CD14-positive monocyte (primary cell): ENCODE data around the gene GLI1. TPM values are rescaled to one million over a fixed set of nuclear protein-coding genes. Genes with fewer than 3 reads are reported as not detected.
"Not testable (repeated sequence)": the region's sequence is repeated elsewhere in the genome, so short reads cannot be mapped to it uniquely, and the experiment has no call there.

Source experiments
- DNase-seq, 3 donors: peaks; one replicate each; pipeline ENCODE4 v3.0.0-alpha.2; 2011 to 2022
- H2AFZ ChIP-seq: 2 replicates; pipeline ENCODE4 v1.6.0; 2012; ENCODE audit warnings: mild to moderate bottlenecking, low read depth, low read length, inconsistent platforms; ENCODE audit not compliant: insufficient read depth, poor library complexity, severe bottlenecking
- H3K27ac ChIP-seq, 2 donors: 1 replicate in 1 of 2; 2 replicates in 1 of 2; pipeline ENCODE4 v1.5.1; 2012 to 2013; ENCODE audit warnings: low read length in 2 of 2, control low read depth in 1 of 2, inconsistent platforms in 1 of 2, low read depth in 1 of 2, mild to moderate bottlenecking in 1 of 2
- H3K27me3 ChIP-seq, 2 donors: one replicate each; pipeline versions ENCODE4 v1.6.0 to v1.6.1; 2011 to 2013; ENCODE audit warnings: low read length in 2 of 2; ENCODE audit not compliant: control insufficient read depth in 2 of 2, insufficient read depth in 2 of 2
- H3K36me3 ChIP-seq, 2 donors: replicated peaks in 1 of 2; 1 replicate in 1 of 2; 2 replicates in 1 of 2; pipeline versions ENCODE4 v1.5.1 to v1.6.1; 2012 to 2013; ENCODE audit warnings: low read length in 2 of 2, control low read depth in 1 of 2, inconsistent platforms in 1 of 2, mild to moderate bottlenecking in 1 of 2; ENCODE audit not compliant: insufficient read depth in 2 of 2, control insufficient read depth in 1 of 2
- H3K4me1 ChIP-seq, 2 donors: 1 replicate in 1 of 2; 2 replicates in 1 of 2; pipeline versions ENCODE4 v1.5.1 to v1.6.1; 2012 to 2013; ENCODE audit warnings: low read length in 2 of 2, control low read depth in 1 of 2, inconsistent platforms in 1 of 2, mild to moderate bottlenecking in 1 of 2, moderate library complexity in 1 of 2; ENCODE audit not compliant: insufficient read depth in 2 of 2, control insufficient read depth in 1 of 2
- H3K4me2 ChIP-seq: replicated peaks from 2 replicates; pipeline ENCODE3; 2012; ENCODE audit warnings: low read length, moderate library complexity, mild to moderate bottlenecking; ENCODE audit not compliant: poor library complexity, severe bottlenecking; ENCODE audit errors: extremely low read depth
- H3K4me3 ChIP-seq, 3 experiments: fragments of 200-600 bp in 1 of 3; sonication (generic) in 1 of 3; replicated peaks in 1 of 3; 1 replicate in 2 of 3; 2 replicates in 1 of 3; pipeline ENCODE4 v1.5.1; 2011 to 2013; ENCODE audit warnings: low read length in 3 of 3, mild to moderate bottlenecking in 3 of 3, control low read depth in 2 of 3, low read depth in 2 of 3, inconsistent platforms in 1 of 3, moderate library complexity in 1 of 3
- H3K79me2 ChIP-seq: 2 replicates; pipeline ENCODE4 v1.6.0; 2012; ENCODE audit warnings: mild to moderate bottlenecking, control low read depth, inconsistent platforms, low read length, moderate library complexity; ENCODE audit not compliant: insufficient read depth
- H3K9ac ChIP-seq: 2 replicates; pipeline ENCODE4 v1.6.0; 2017; ENCODE audit warnings: low read length, mild to moderate bottlenecking; ENCODE audit not compliant: insufficient read depth, poor library complexity, severe bottlenecking
- H3K9me3 ChIP-seq, 2 donors: replicated peaks in 1 of 2; 1 replicate in 1 of 2; 2 replicates in 1 of 2; pipeline versions ENCODE4 v1.5.1 to v1.6.1; 2012 to 2013; ENCODE audit warnings: low read length in 2 of 2, control low read depth in 1 of 2; ENCODE audit not compliant: control insufficient read depth in 1 of 2, insufficient read depth in 1 of 2
- H4K20me1 ChIP-seq: 2 replicates; pipeline ENCODE4 v1.6.0; 2012; ENCODE audit warnings: mild to moderate bottlenecking, low read length, control low read depth, moderate library complexity; ENCODE audit not compliant: insufficient read depth
- H3K27ac Mint-ChIP-seq, 7 donors: one replicate each; pipeline ENCODE4 v1.8.0; 2020; ENCODE audit warnings: mild to moderate bottlenecking in 7 of 7, mixed read lengths in 7 of 7, moderate library complexity in 6 of 7, inconsistent platforms in 2 of 7
- H3K27me3 Mint-ChIP-seq, 3 donors: one replicate each; pipeline ENCODE4 v1.8.0; 2021 to 2022; ENCODE audit warnings: low read depth in 3 of 3, mild to moderate bottlenecking in 3 of 3, mixed read lengths in 3 of 3, moderate library complexity in 3 of 3, inconsistent platforms in 1 of 3
- H3K36me3 Mint-ChIP-seq, 2 donors: one replicate each; pipeline ENCODE4 v1.8.0; 2020; ENCODE audit warnings: mixed read lengths in 2 of 2, inconsistent platforms in 1 of 2, mild to moderate bottlenecking in 1 of 2
- H3K4me1 Mint-ChIP-seq: one replicate; pipeline ENCODE4 v1.8.0; 2020; ENCODE audit warnings: mild to moderate bottlenecking, mixed read lengths
- H3K4me3 Mint-ChIP-seq, 2 donors: one replicate each; pipeline ENCODE4 v1.8.0; 2020; ENCODE audit warnings: mild to moderate bottlenecking in 2 of 2, mixed read lengths in 2 of 2, moderate library complexity in 1 of 2
- H3K9me3 Mint-ChIP-seq, 7 donors: one replicate each; pipeline ENCODE4 v1.8.0; 2020 to 2022; ENCODE audit warnings: mixed read lengths in 7 of 7, mild to moderate bottlenecking in 6 of 7, moderate library complexity in 6 of 7, inconsistent platforms in 2 of 7
- WGBS: methylation state at CpG from one replicate; pipeline ENCODE4 v1.1.5; 2013; ENCODE audit warnings: missing lambda C conversion rate; ENCODE audit not compliant: insufficient coverage; 5-methylcytosine and 5-hydroxymethylcytosine counted together
- intact Hi-C, 2 donors: fragments of 100-400 bp; cut with micrococcal nuclease; formaldehyde crosslinking; loops; one replicate each; pipeline versions ENCODE4 v1.15.0 to v1.15.1; 2023
- polyA plus RNA-seq, 3 donors: library from polyadenylated mRNA; depleted of rRNA in 1 of 3; unstranded in 2 of 3; stranded (reverse) in 1 of 3; fragments of 300-500 nt in 2 of 3; fragments of >200 nt in 1 of 3; fragmentation: Illumina TruSeq in 2 of 3; gene quantifications; 1 replicate in 2 of 3; 2 replicates in 1 of 3; pipeline ENCODE4 v1.2.3, GENCODE V29; 2012 to 2021
- TF ChIP-seq, protein P1 (sequence below): fragments of 200-600 bp; IDR thresholded peaks from one replicate; pipeline ENCODE4 v1.8.0; 2022; ENCODE audit warnings: antibody characterized with exemption, mild to moderate bottlenecking

Gene GLI1
- polyA plus RNA-seq, 3 donors = 0.05 TPM; not detected in 2

- Histone ChIP-seq H3K4me1 (peaks cover 14% of the 10 kb centered on the region in 2 donors), H3K79me2 (peaks cover 29% of the 10 kb centered on the region), H3K36me3 (peaks cover 72 to 90% of the 10 kb centered on the region in 2 donors), H4K20me1 (peaks cover 48% of the 10 kb centered on the region)
- H3K36me3 Mint-ChIP-seq = peaks cover 81 to 90% of the 10 kb centered on the region in 2 donors
- H3K4me3 ChIP-seq, H3K27me3 ChIP-seq, H3K4me2 ChIP-seq, H2AFZ ChIP-seq, DNase-seq, H3K4me3 Mint-ChIP-seq, H3K9ac ChIP-seq, H3K27ac ChIP-seq, H3K27me3 Mint-ChIP-seq, H3K9me3 ChIP-seq, H3K9me3 Mint-ChIP-seq, intact Hi-C loops: not testable (repeated sequence)
- H3K27ac Mint-ChIP-seq = peak overlapping the region in 2 of 7 donors; percentile 37 to 46
- H3K4me1 Mint-ChIP-seq = peaks cover 17% of the 10 kb centered on the region
- 94% methylated on average over 4 of the region's 9 CpGs for WGBS
Observed at GRCh38 chr12:57514246-57514645, 54.7 kb downstream of the GLI1 start.

GRCh38 chr12:57514720-57515407 lies 55.3 kb downstream of the GLI1 start:
- no peak overlapping the region for H3K4me3 Mint-ChIP-seq
- DNase-seq = no peak
- H3K27ac Mint-ChIP-seq = peak overlapping the region in 3 of 7 donors; percentile 28 to 60 (median 46)
- Histone ChIP-seq H3K9me3 (no peaks in the 10 kb centered on the region), H2AFZ (no peak overlapping the region), H3K9ac (no peak overlapping the region), H3K4me3 (no peak overlapping the region), H3K27me3 (no peaks in the 10 kb centered on the region), H4K20me1 (peaks cover 54% of the 10 kb centered on the region), H3K36me3 (peaks cover 68 to 83% of the 10 kb centered on the region in 2 donors), H3K4me2 (no peak overlapping the region), H3K27ac (peak overlapping the region in 1 of 2 donors; percentile 56), H3K4me1 (peaks cover 19 to 20% of the 10 kb centered on the region in 2 donors), H3K79me2 (peaks cover 35% of the 10 kb centered on the region)
- intact Hi-C loops = no loop called here
- peaks cover 19% of the 10 kb centered on the region for H3K4me1 Mint-ChIP-seq
- H3K36me3 Mint-ChIP-seq = peaks cover 79 to 86% of the 10 kb centered on the region in 2 donors
- peaks cover 0 to 1% (median 0%) of the 10 kb centered on the region in 7 donors for H3K9me3 Mint-ChIP-seq
- TF ChIP-seq, protein P1, sequence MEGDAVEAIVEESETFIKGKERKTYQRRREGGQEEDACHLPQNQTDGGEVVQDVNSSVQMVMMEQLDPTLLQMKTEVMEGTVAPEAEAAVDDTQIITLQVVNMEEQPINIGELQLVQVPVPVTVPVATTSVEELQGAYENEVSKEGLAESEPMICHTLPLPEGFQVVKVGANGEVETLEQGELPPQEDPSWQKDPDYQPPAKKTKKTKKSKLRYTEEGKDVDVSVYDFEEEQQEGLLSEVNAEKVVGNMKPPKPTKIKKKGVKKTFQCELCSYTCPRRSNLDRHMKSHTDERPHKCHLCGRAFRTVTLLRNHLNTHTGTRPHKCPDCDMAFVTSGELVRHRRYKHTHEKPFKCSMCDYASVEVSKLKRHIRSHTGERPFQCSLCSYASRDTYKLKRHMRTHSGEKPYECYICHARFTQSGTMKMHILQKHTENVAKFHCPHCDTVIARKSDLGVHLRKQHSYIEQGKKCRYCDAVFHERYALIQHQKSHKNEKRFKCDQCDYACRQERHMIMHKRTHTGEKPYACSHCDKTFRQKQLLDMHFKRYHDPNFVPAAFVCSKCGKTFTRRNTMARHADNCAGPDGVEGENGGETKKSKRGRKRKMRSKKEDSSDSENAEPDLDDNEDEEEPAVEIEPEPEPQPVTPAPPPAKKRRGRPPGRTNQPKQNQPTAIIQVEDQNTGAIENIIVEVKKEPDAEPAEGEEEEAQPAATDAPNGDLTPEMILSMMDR = no peak
- peaks cover 0 to 1% (median 0%) of the 10 kb centered on the region in 3 donors for H3K27me3 Mint-ChIP-seq
- 91% methylated on average over 4 of the region's 9 CpGs for WGBS
